ENCODE measurements around the gene TMEM212. TPM values are rescaled to one million over a fixed set of nuclear protein-coding genes. Genes with fewer than 3 reads are reported as not detected.
"Not testable (repeated sequence)": the region's sequence is repeated elsewhere in the genome, so short reads cannot be mapped to it uniquely, and the experiment has no call there.

Gene TMEM212
- polyA plus RNA-seq, 1 experiment, result not detected

GRCh38 chr3:171851660-171852058 is 8.5 kb downstream of the TMEM212 start:
- CTCF ChIA-PET, result interaction anchor here (0.8 to 1.0 kb wide), 2 partner anchors 79 to 80 kb away, joined by 3 read pairs; no protein-coding TSS in a partner anchor
- TF ChIP-seq CTCF (IDR thresholded peaks at IDR 0.05; ENCODE audit: low read depth, low read length), result no peak
- DNase-seq (ENCODE audit: low read depth, low spot score), result no peak
- Histone ChIP-seq H3K4me3 (ENCODE audit: low read depth, low read length) (no peak overlapping the region), H3K27me3 (ENCODE audit: control insufficient read depth, insufficient read depth, low read length) (no peaks in the 10 kb centered on the region), H3K27ac (ENCODE audit: low read depth, low read length) (no peak overlapping the region), H3K9me3 (ENCODE audit: control insufficient read depth, insufficient read depth, low read length) (peaks cover 3% of the 10 kb centered on the region; the same call in 1 of the 2 replicates)
- POLR2A ChIA-PET, result no interaction called here

GRCh38 chr3:171854649-171855305 is 11.6 kb downstream of the TMEM212 start:
- Histone ChIP-seq H3K27me3 (ENCODE audit: control insufficient read depth, insufficient read depth, low read length) (no peaks in the 10 kb centered on the region), H3K4me3 (ENCODE audit: low read depth, low read length) (no peak overlapping the region), H3K9me3 (ENCODE audit: control insufficient read depth, insufficient read depth, low read length) (peaks cover 3% of the 10 kb centered on the region; the same call in 1 of the 2 replicates), H3K27ac (ENCODE audit: low read depth, low read length) (no peak overlapping the region)
- ChIA-PET POLR2A (no interaction called here), CTCF (interaction anchor here (1.4 kb wide), 1 partner anchor 11 kb away, joined by 3 read pairs; no protein-coding TSS in a partner anchor)
- DNase-seq (ENCODE audit: low read depth, low spot score), result no peak
- no peak for TF ChIP-seq CTCF (IDR thresholded peaks at IDR 0.05; ENCODE audit: low read depth, low read length)

- H3K4me3 ChIP-seq (ENCODE audit: low read depth, low read length); POLR2A ChIA-PET; DNase-seq (ENCODE audit: low read depth, low spot score); CTCF ChIA-PET; H3K27me3 ChIP-seq (ENCODE audit: control insufficient read depth, insufficient read depth, low read length); H3K27ac ChIP-seq (ENCODE audit: low read depth, low read length); H3K9me3 ChIP-seq (ENCODE audit: control insufficient read depth, insufficient read depth, low read length): not testable (repeated sequence)
Observed at GRCh38 chr3:171858770-171859169, 15.6 kb downstream of the TMEM212 start.

- DNase-seq (ENCODE audit: low read depth, low spot score), result no peak
- Histone ChIP-seq H3K27me3 (ENCODE audit: control insufficient read depth, insufficient read depth, low read length) (no peaks in the 10 kb centered on the region), H3K27ac (ENCODE audit: low read depth, low read length) (no peak overlapping the region), H3K9me3 (ENCODE audit: control insufficient read depth, insufficient read depth, low read length) (no peaks in the 10 kb centered on the region), H3K4me3 (ENCODE audit: low read depth, low read length) (no peak overlapping the region)
- ChIA-PET POLR2A (interaction anchor here (0.6 kb wide), 1 partner anchor 20 kb away, joined by 4 read pairs; no protein-coding TSS in a partner anchor), CTCF (no interaction called here)
- no peak for TF ChIP-seq CTCF (IDR thresholded peaks at IDR 0.05; ENCODE audit: low read depth, low read length)
Observed at GRCh38 chr3:171860830-171861535, 17.8 kb downstream of the TMEM212 start.

- POLR2A ChIA-PET, result no interaction called here
- H3K27me3 ChIP-seq (ENCODE audit: control insufficient read depth, insufficient read depth, low read length), result no peaks in the 10 kb centered on the region
- no peaks in the 10 kb centered on the region for H3K9me3 ChIP-seq (ENCODE audit: control insufficient read depth, insufficient read depth, low read length)
- DNase-seq (ENCODE audit: low read depth, low spot score), result no peak
- no peak overlapping the region for H3K27ac ChIP-seq (ENCODE audit: low read depth, low read length)
- CTCF ChIA-PET, result no interaction called here
- no peak overlapping the region for H3K4me3 ChIP-seq (ENCODE audit: low read depth, low read length)
- no peak for TF ChIP-seq CTCF (IDR thresholded peaks at IDR 0.05; ENCODE audit: low read depth, low read length)
Observed at GRCh38 chr3:171862392-171862791, 19.2 kb downstream of the TMEM212 start.
